GM12891 (cell line): ENCODE results near the gene ZMIZ1.

Experiments
- DNase-seq: peaks from one replicate; pipeline ENCODE4 v3.0.0; 2011; ENCODE audit warnings: low spot score; ENCODE audit not compliant: insufficient read length
- FAIRE-seq: peaks from 2 replicates; lab custom pipeline; 2011; peaks lifted over from hg19 to GRCh38; lab: Jason Lieb, UNC
- PAX5 ChIP-seq: IDR thresholded peaks from 2 replicates; pipeline ENCODE4 v1.6.1; 2011; ENCODE audit warnings: low read length, moderate library complexity, mild to moderate bottlenecking; ENCODE audit not compliant: insufficient read depth, severe bottlenecking
- POLR2A ChIP-seq: IDR thresholded peaks from 2 replicates; pipeline ENCODE4 v1.6.1; 2011; ENCODE audit warnings: low read depth, low read length, control low read depth
- POLR2AphosphoS5 ChIP-seq: IDR thresholded peaks from 2 replicates; pipeline ENCODE4 v1.6.1; 2011; ENCODE audit warnings: low read depth, low read length, control low read depth
- POU2F2 ChIP-seq: IDR thresholded peaks from 2 replicates; pipeline ENCODE4 v1.6.1; 2011; ENCODE audit warnings: low read depth, mild to moderate bottlenecking, control low read depth, low read length, moderate library complexity
- SPI1 ChIP-seq: IDR thresholded peaks from 2 replicates; pipeline ENCODE4 v1.6.1; 2011; ENCODE audit warnings: low read depth, low read length, control low read depth
- TAF1 ChIP-seq: IDR thresholded peaks from 2 replicates; pipeline ENCODE4 v1.6.1; 2011; ENCODE audit warnings: low read depth, low read length, control low read depth

ZMIZ1 gene

GRCh38 chr10:79344502-79345195, 275.9 kb downstream of the ZMIZ1 start:
- TF ChIP-seq PAX5 (no peak), POLR2A (no peak), TAF1 (no peak), POU2F2 (no peak)

GRCh38 chr10:79345241-79346011, 276.7 kb downstream of the ZMIZ1 start:
- FAIRE-seq (no peak), DNase-seq (no peak)
- no peak for TF ChIP-seq POLR2A
- TF ChIP-seq SPI1: no peak
- TF ChIP-seq POU2F2: no peak
- no peak for TF ChIP-seq PAX5
- no peak for TF ChIP-seq TAF1
- no peak for TF ChIP-seq POLR2AphosphoS5

More at GRCh38 chr10:79344502-79345195, 275.9 kb downstream of the ZMIZ1 start:
- FAIRE-seq: no peak
- no peak for DNase-seq

GRCh38 chr10:79346012-79346340, 277.2 kb downstream of the ZMIZ1 start:
- FAIRE-seq (no peak), DNase-seq (no peak)
- TF ChIP-seq TAF1 (no peak), POLR2AphosphoS5 (no peak), POLR2A (no peak), SPI1 (no peak), PAX5 (no peak), POU2F2 (no peak)

GRCh38 chr10:79346388-79347225, 277.8 kb downstream of the ZMIZ1 start:
- no peak for TF ChIP-seq SPI1
- TF ChIP-seq TAF1: no peak
- no peak for FAIRE-seq
- DNase-seq: no peak

GRCh38 chr10:79347226-79347893, 278.6 kb downstream of the ZMIZ1 start, which contains the start of gene PPIF:
TSS of gene PPIF (plus strand) at chr10:79347469. CDS start at chr10:79347549, 80 bp downstream.
- TF ChIP-seq TAF1 (peak; percentile 78), PAX5 (peak; percentile 96), POU2F2 (peak; percentile 76), POLR2AphosphoS5 (peak; percentile 87), SPI1 (no peak), POLR2A (peak; percentile 90)
- FAIRE-seq: peak; percentile 76
- peak; percentile 92 for DNase-seq

GRCh38 chr10:79347894-79348639, 279.3 kb downstream of the ZMIZ1 start:
- FAIRE-seq: peak; percentile 68

GRCh38 chr10:79348640-79348988, 279.8 kb downstream of the ZMIZ1 start:
- DNase-seq (no peak), FAIRE-seq (no peak)
- no peak for TF ChIP-seq SPI1
- no peak for TF ChIP-seq POLR2A
- TF ChIP-seq PAX5: no peak
- no peak for TF ChIP-seq POLR2AphosphoS5
- no peak for TF ChIP-seq TAF1
- TF ChIP-seq POU2F2: no peak

More at GRCh38 chr10:79347894-79348639, 279.3 kb downstream of the ZMIZ1 start:
- peak; percentile 82 for DNase-seq
- TF ChIP-seq TAF1 (peak; percentile 34; the same call in 1 of the 2 replicates), POLR2A (0 out of 2 replicates have a peak, but pooled peaks have one; percentile 24), PAX5 (no peak), SPI1 (0 out of 2 replicates have a peak, but pooled peaks have one; percentile 0)

- no peak for TF ChIP-seq TAF1
- TF ChIP-seq PAX5: no peak
- TF ChIP-seq POLR2A: no peak
- TF ChIP-seq POLR2AphosphoS5: no peak
- TF ChIP-seq POU2F2: no peak
- TF ChIP-seq SPI1: no peak
- no peak for FAIRE-seq
- DNase-seq: no peak
Observed at GRCh38 chr10:79349072-79349491, 280.3 kb downstream of the ZMIZ1 start.
